GM21737 (cell line): ENCODE measurements around the gene CEP170.

ENCODE experiments used
- ATAC-seq: cut with Tn5 transposase; IDR thresholded peaks from one replicate; pipeline ENCODE4 v1.9.1; 2021; ENCODE audit warnings: mild to moderate bottlenecking, moderate library complexity; ENCODE audit not compliant: unreplicated experiment

CEP170 gene

DNA sequence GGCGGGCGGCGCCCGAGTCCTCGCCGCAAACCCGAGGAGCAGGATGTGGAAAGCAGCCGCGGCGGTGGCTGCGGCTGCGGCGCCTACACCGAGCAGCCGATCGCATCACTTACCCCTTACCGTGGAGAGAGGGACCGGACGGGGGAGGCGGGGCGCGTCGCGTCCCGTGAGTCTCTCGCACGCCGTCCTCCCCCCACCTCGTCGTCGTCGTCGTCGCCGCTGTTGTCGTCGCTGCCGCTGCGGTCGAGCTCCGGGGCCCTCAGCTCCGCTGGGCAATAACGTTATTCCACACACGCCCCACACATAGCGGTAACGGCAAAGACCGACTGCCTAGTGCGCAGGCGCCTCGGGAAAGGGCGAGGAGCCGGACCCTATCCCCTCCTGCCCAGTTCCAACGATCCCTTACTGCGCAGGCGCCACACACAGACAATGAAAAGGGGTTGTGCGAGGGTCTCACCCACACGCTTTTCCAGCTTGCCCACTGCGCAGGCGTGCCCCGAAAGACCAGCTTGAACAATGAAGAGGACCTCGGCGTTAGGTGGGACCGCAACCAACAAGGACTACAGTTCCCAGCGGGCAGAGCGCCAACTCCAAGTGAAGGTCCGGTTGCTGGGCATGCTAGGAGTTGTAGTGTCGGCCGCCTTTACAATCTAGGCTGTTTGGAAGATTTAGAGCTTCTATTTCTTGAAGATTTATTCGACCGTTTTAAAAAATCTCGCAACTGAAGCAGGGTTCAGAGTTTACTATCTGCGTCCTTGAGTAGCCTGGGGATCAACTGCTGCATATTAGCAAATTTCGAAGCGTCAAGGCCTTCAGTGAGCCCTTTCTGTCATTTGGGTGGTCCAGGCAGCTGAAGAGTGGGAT lies at the start of gene CEP170:
Gene CEP170 (minus strand): TSS at position 355 of the 864 bp plus-strand sequence. CDS start 30,001 bp downstream, outside the sequence.
- peak; percentile 55 for ATAC-seq

- ATAC-seq = no peak
Observed at GRCh38 chr1:243301059-243301458, 46.0 kb upstream of the CEP170 start.

DNA sequence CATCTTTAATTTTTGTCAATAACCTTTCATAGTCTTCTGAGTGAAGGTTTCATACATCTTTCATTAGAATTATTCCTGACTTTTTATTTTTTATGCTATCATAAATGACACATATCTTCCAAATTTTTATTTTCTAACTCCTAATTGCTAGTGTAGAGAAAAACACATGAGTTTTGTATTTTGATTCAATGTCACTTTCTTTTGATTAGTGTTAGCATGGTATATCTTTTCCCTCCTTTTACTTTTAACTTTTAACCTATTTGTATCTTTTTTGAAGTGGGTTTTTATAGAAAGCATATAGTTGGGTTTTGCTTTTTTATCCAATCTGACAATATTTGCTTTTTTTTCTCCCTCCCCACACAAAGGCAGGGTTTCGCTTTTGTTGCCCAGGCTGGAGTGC lies 44.0 kb upstream of the CEP170 start:
- ATAC-seq = no peak

GRCh38 chr1:243294723-243295121 lies 39.6 kb upstream of the CEP170 start:
- ATAC-seq = no peak

DNA sequence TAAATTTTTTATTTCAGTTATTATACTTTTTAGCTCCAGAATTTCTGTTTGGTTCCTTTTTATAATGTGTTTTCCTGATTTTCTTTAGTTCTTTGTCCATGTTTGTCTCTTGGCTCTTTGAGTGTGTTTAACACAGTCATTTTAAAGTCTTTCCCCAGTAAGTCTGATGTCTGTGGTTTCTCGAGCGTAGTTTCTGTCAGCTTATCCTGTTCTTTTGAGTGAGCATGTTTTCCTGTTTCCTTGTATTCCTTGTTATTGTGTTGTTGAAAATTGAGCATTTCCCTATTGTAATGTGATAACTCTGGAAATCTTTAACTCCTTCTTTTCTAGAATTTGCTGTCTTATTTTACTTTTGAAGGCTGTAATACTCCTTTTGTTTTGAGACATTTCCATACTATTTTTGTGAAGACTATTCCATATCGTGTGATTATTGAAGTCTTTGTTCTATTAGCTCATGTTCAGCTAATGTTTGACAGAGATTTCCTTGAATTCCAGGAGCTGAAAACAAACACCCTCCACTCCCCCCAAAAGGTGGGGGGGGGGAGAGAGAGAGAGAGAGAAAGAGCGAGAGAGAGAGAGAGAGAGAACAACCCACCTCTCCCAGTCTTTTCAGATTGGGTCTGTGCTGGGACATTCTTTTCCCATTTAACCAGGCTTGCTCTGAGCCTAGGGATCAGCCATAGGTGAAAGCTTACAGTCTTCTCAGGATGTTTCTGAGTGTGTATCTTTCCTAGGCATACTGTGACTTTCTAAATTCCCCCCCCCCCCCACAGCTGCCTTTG lies 39.1 kb upstream of the CEP170 start:
- ATAC-seq = no peak

DNA sequence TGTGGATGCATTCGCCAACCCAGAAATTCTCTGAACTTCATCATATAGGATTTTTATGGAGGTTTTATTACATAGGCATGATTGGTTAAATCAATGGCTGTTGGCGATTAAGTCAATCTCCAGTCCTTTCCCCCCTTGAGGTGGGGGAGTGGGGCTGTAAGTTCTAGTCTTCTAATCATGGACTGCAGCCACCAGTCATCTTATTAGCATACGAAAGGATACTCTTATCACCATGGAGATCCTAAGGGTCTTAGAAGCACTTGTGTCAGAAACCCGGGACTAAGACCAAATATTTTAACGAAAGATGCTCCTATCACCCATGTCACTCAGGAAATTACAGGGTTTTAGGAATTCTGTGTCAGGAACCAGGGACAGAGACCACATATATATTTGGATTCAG lies 37.0 kb upstream of the CEP170 start:
- ATAC-seq = no peak

GRCh38 chr1:243291292-243291691 lies 36.2 kb upstream of the CEP170 start:
- no peak for ATAC-seq

DNA sequence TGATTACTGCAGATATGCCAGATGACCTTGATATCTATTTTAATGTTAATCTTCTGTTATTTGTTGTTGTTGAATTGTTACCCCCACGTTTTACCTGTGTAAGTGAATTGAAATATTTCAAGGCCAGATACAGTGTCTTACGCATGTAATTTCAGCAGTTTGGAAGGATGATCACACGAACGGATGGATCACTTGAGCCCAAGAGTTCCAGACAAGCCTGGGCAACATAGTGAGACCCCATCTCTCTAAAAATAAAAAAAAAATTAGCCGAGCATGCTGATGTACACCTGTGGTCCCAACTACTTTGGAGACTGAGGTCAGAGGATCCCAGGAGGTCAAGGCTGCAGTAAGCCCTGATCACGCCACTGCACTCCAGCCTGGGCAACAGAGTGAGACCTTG lies 33.0 kb upstream of the CEP170 start:
- no peak for ATAC-seq

DNA sequence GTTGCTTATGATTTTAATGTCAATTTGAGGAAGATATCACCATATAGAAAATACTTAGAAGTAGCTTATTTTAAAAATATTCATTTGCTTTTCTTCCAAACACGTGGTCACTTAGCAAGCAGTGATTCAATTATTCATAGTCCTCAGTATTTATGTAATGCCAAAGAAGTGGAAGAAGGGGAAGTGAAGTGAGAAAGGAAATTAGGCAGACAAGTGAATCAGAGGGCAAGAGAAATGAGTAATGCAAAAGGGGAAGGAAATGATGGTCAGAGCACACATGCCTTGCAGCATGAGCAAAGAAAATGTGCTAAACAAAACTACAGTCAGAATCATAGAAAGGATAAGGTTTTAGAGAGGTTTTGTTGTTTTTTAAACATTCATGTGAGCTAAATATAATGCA lies 32.6 kb upstream of the CEP170 start:
- ATAC-seq = peak; percentile 94

- no peak for ATAC-seq
Observed at GRCh38 chr1:243287123-243287460, 32.0 kb upstream of the CEP170 start.

DNA sequence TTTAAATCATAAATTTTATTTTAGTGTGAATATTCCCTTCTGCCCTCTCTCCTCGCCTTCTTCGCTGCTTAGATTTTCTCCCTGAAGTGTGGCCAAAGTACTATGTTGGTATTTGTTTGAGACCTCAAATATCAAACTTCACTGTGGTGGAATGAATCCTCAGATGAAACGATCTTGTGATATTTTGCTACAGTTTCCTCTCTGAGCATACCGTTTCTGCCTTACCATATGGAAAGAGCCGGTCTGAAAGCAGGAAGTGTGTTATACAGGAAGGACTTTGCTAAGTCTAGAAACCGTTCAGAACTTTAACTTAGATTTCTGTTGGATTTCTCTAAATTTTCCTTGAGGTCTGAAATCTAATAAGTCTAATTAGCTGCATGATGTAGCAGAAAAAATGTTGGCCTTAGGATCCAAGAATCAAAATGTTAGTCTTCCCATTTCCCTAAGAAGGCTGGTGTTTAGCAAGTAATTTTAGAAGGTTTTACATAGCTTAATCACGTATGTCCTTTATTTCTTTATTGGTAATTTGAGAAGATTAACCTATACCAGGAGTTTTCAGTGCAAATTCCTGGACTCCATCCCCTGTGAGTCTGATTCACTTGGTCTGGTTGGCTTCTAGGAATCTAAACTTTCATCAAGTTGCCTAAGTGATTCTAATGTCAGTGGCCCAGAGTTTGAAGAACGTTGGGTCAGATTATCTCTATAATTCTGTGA lies 31.5 kb upstream of the CEP170 start:
- ATAC-seq = no peak

DNA sequence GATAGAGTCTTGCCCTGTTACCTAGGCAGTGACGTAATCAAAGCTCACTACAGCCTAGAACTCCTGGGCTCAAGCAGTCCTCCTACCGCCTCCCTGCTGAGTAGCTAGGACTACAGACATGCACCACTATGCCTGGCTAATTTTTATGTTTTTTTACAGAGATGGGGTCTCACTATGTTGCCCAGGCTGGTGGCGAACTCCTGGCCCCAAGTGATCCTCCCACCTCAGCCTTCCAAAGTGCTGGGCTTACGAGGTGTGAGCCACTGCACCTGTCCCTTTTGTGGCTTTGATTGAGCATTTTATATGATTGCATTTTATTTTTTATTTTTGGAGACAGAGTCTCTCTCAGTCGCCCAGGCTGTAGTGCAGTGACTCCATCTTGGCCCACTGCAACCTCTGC lies 26.6 kb upstream of the CEP170 start:
- no peak for ATAC-seq

DNA sequence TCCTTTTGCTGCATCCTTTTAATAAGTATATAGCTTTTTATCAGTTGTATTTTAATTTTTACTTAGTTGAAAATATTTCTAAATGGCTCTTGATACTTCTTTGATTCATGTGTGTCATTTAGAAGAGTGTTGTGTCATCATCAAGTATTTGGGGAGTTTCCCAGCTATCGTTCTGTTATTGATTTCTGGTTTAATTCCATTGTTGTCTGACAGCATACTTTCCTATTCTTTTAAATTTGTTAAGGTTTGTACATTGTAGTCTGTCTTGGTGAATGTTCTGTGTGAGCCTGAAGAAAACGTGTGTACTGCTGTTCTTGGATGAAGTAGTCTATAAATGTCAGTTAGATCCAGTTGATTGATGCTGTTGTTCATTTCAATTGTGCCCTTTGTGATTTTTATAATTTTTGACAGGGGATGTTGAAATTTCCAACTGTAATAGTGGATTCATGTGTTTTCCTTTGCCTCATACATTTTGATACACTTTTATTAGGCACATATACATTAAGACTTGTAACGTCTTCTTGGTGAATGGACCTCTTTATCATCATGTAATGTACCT lies 25.6 kb upstream of the CEP170 start:
- ATAC-seq = no peak

DNA sequence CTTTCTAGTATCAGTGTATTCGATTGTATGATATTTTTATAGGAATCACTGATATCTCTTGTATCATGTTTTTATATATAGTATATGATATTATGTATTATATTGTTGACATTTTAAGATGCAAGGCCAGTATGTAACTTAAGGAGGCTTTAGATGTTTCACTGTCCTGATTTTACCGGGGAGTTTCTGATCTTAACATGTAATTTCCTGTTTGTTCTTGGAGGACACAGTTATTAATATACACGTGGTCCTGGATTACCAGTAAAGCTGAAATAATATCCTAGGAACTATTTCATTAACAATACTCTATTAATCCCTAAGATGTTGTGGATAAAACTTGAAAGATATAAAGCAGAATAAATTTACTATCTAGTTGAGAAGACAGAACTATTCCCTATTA lies 20.2 kb upstream of the CEP170 start:
- ATAC-seq = no peak

DNA sequence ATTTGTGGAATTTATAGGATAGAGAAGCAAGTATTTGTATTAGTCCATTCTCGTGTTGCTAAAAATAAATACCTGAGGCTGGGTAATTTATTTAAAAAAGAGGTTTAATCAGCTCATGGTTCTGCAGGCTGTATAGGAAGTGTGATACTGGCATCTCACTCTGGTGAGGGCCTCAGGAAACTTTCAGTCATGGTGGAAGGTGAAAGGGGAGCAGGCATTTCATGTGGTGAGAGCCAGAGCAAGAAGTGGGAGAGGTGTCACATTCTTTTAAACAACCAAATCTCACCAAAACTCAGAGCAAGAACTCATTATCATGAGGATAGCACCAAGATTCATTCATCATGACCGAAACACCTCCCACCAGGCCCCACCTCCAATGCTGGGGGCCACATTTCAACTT lies 18.9 kb upstream of the CEP170 start:
- no peak for ATAC-seq

- ATAC-seq = no peak
Observed at GRCh38 chr1:243273506-243273905, 18.4 kb upstream of the CEP170 start.

DNA sequence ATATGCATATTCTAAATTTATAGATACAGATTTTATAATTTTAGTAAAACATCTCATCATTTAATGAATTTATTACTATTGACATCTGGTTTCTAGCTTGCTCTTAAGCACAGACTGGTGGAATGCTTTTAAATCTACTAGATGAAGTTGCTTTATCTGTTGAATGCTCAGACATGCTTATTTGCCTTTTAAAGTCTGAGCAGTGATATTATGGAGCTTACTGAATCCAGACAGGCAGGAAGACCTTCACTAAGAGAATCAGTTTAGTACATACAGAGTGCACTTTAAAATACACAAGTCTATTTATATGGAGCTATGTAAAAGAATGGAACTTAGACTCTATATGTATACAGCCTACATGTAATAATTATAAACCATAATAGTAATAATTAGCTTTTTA lies 17.3 kb upstream of the CEP170 start:
- ATAC-seq = no peak

GRCh38 chr1:243271996-243272395 lies 16.9 kb upstream of the CEP170 start:
- ATAC-seq = no peak

DNA sequence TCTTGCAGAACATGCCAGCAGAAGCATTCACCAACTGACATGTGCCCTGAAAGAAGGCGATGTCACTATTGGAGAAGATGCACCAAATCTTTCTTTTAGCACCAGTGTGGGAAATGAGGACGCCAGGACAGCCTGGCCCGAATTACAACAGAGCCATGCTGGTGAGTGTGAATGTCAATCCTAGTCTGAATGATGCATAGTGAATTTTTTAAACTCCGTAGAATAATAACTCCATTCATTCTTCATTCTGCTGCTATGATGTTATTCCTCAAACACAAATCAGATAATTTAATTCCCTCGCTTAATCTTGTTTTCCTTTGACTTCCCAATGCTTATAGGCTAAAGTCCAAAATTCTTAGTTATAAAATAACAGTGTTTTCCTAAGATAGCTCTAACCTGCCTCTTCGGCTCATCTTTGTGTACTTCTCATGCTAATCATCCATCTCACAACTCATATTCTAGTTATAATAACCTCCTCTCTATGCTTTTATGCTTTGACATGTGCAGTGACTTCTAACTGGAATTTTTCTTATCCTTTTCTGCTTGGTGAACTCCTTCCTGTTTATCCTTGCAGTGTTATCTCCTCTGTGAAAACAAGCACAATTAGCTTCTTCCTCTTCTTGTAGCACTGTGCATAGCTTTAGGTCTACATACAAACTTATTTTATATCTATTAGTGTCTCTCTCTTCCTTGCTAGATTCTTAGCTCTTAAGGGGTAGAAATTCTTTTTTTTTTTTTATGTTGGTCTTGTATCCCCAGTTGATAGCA lies 15.2 kb upstream of the CEP170 start:
- no peak for ATAC-seq

- no peak for ATAC-seq
Observed at GRCh38 chr1:243269461-243269801, 14.3 kb upstream of the CEP170 start.
